WTC11 (cell line): Measurements from ENCODE around the gene ISG20L2. TPM values are rescaled to one million over a fixed set of nuclear protein-coding genes. Genes with fewer than 3 reads are reported as not detected.

Experiments used
- ATAC-seq: fragments of 200-7000 bp; cut with Tn5 transposase; 2 replicates; pipeline ENCODE4 v1.10.0; 2021; ENCODE audit warnings: mild to moderate bottlenecking, moderate library complexity
- CTCF ChIA-PET: fragments of 300-600 bp; sonication (Branson Sonifier 250); formaldehyde crosslinking; loops from one replicate; lab custom pipeline; 2021; ENCODE audit warnings: antibody characterized with exemption; lab: Charles Lee
- POLR2A ChIA-PET: fragments of 350-600 bp; sonication (Branson Sonifier 250); formaldehyde crosslinking; loops from one replicate; lab custom pipeline; 2021; ENCODE audit warnings: antibody characterized with exemption; lab: Charles Lee
- DNase-seq: peaks from one replicate; pipeline ENCODE4 v3.0.0; 2021; ENCODE audit warnings: low spot score
- H3K27ac Mint-ChIP-seq: 2 replicates; pipeline ENCODE4 v1.8.0; 2021; ENCODE audit warnings: mixed read lengths
- H3K27me3 Mint-ChIP-seq: 2 replicates; pipeline ENCODE4 v1.8.0; 2021; ENCODE audit warnings: low read depth, mild to moderate bottlenecking, moderate library complexity, mixed read lengths
- H3K36me3 Mint-ChIP-seq: 2 replicates; pipeline ENCODE4 v1.8.0; 2021; ENCODE audit warnings: mixed read lengths
- H3K4me1 Mint-ChIP-seq: 2 replicates; pipeline ENCODE4 v1.8.0; 2022; ENCODE audit warnings: mixed read lengths
- H3K4me3 Mint-ChIP-seq: 2 replicates; pipeline ENCODE4 v1.8.0; 2021; ENCODE audit warnings: mild to moderate bottlenecking, moderate library complexity, mixed read lengths
- H3K9me3 Mint-ChIP-seq: 2 replicates; pipeline ENCODE4 v1.8.0; 2021; ENCODE audit warnings: mixed read lengths
- CBFB ChIP-seq: sonication (generic); formaldehyde crosslinking; IDR thresholded peaks from 2 replicates; pipeline ENCODE4 v1.8.1; 2022; ENCODE audit warnings: mild to moderate bottlenecking, low read depth, missing genetic modification reagents
- CREB1 ChIP-seq: sonication (generic); formaldehyde crosslinking; IDR thresholded peaks from 2 replicates; pipeline ENCODE4 v1.8.0; 2023; ENCODE audit warnings: mild to moderate bottlenecking, missing genetic modification reagents
- NFATC4 ChIP-seq: fragments of 250-450 bp; sonication (Bioruptor Pico); IDR thresholded peaks from 2 replicates; pipeline ENCODE4 v1.9.0; 2021; ENCODE audit warnings: mild to moderate bottlenecking
- NFYB ChIP-seq: sonication (generic); formaldehyde crosslinking; conservative IDR thresholded peaks from 2 replicates; pipeline ENCODE4 v1.8.0; 2022; ENCODE audit warnings: low read depth, missing genetic modification reagents
- NR3C1 ChIP-seq: sonication (generic); formaldehyde crosslinking; conservative IDR thresholded peaks from 2 replicates; pipeline ENCODE4 v1.8.1; 2023; ENCODE audit warnings: low read depth, mild to moderate bottlenecking, missing genetic modification reagents
- PRRX2 ChIP-seq: fragments of 250-450 bp; sonication (Bioruptor Pico); IDR thresholded peaks from 2 replicates; pipeline ENCODE4 v1.8.0; 2021; ENCODE audit warnings: mild to moderate bottlenecking
- TCF7 ChIP-seq: sonication (generic); formaldehyde crosslinking; IDR thresholded peaks from 2 replicates; pipeline ENCODE4 v1.8.0; 2022; ENCODE audit warnings: mild to moderate bottlenecking, low read depth, missing genetic modification reagents, moderate library complexity
- ZNF219 ChIP-seq: sonication (generic); formaldehyde crosslinking; IDR thresholded peaks from 2 replicates; pipeline ENCODE4 v1.8.0; 2023; ENCODE audit warnings: missing genetic modification reagents, mild to moderate bottlenecking, borderline replicate concordance
- ZNF263 ChIP-seq: sonication (generic); formaldehyde crosslinking; IDR thresholded peaks from 2 replicates; pipeline ENCODE4 v1.8.1; 2022; ENCODE audit warnings: low read depth, mild to moderate bottlenecking, moderate library complexity, missing genetic modification reagents
- ZNF416 ChIP-seq: fragments of 250-450 bp; sonication (Bioruptor Pico); IDR thresholded peaks from 2 replicates; pipeline ENCODE4 v1.9.0; 2021; ENCODE audit warnings: mild to moderate bottlenecking, inconsistent platforms
- total RNA-seq: library from RNA; stranded (reverse); gene quantifications from 3 replicates; pipeline ENCODE4 v1.2.3, GENCODE V29; 2021
- TF ChIP-seq, protein P1 (sequence below): sonication (generic); formaldehyde crosslinking; IDR thresholded peaks from 2 replicates; pipeline ENCODE4 v1.8.1; 2023; ENCODE audit warnings: mild to moderate bottlenecking, missing genetic modification reagents, moderate library complexity
- TF ChIP-seq, protein P2 (sequence below): sonication (generic); formaldehyde crosslinking; IDR thresholded peaks from 2 replicates; pipeline ENCODE4 v1.8.0; 2022; ENCODE audit warnings: missing genetic modification reagents
- TF ChIP-seq, protein P3 (sequence below): sonication (generic); formaldehyde crosslinking; IDR thresholded peaks from 2 replicates; pipeline ENCODE4 v1.8.1; 2023; ENCODE audit warnings: mild to moderate bottlenecking, moderate library complexity, missing genetic modification reagents
- TF ChIP-seq, protein P4 (sequence below): fragments of 250-450 bp; sonication (Bioruptor Pico); conservative IDR thresholded peaks from 2 replicates; pipeline ENCODE4 v1.9.0; 2021; ENCODE audit warnings: mild to moderate bottlenecking
- TF ChIP-seq, protein P5 (sequence below): sonication (generic); formaldehyde crosslinking; conservative IDR thresholded peaks from 2 replicates; pipeline ENCODE4 v1.8.1; 2022; ENCODE audit warnings: mild to moderate bottlenecking, missing genetic modification reagents

Gene ISG20L2
- total RNA-seq, 1 experiment from 2014 or later = 43.8 TPM

DNA sequence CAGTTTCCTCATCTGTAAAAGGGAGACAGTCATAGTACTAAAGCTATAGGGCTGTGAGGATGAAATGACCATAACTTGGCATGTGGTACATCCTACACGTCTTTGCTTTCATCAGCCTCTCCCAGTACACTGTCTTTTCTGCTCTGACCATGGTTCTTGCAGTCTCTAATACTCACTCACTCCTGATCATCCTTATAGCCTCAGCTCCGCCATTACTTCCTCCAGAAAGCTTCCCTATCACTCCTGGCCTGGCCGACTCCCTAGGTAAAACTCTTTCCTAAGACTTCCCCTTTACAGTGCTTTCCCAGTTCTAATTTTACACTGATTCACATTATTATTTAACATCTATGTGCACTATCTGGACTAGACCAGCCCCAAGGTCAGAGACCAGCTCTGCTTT, 17.3 kb upstream of the ISG20L2 start:
- DNase-seq (no peak), ATAC-seq (no peak)
- Mint-ChIP-seq H3K4me1 (peaks cover 62% of the 10 kb centered on the region), H3K27ac (peak overlapping the region; percentile 72), H3K27me3 (no peaks in the 10 kb centered on the region; the same call in 1 of the 2 replicates), H3K36me3 (peaks cover 25% of the 10 kb centered on the region), H3K9me3 (no peaks in the 10 kb centered on the region), H3K4me3 (peak overlapping the region; percentile 94)
- ChIA-PET CTCF (interaction anchor here (1.0 to 4.8 kb wide), 3 partner anchors 20 to 118 kb away, joined by 3 to 27 read pairs (median 25); no protein-coding TSS in a partner anchor), POLR2A (interaction anchor here (1.7 kb wide), 1 partner anchor 21 kb away, joined by 4 read pairs; the partner anchor contains the start of gene PRCC)
- TF ChIP-seq, protein P1, sequence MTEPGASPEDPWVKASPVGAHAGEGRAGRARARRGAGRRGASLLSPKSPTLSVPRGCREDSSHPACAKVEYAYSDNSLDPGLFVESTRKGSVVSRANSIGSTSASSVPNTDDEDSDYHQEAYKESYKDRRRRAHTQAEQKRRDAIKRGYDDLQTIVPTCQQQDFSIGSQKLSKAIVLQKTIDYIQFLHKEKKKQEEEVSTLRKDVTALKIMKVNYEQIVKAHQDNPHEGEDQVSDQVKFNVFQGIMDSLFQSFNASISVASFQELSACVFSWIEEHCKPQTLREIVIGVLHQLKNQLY (CRISPR knock-in tag) = no peak
- TF ChIP-seq, protein P2, sequence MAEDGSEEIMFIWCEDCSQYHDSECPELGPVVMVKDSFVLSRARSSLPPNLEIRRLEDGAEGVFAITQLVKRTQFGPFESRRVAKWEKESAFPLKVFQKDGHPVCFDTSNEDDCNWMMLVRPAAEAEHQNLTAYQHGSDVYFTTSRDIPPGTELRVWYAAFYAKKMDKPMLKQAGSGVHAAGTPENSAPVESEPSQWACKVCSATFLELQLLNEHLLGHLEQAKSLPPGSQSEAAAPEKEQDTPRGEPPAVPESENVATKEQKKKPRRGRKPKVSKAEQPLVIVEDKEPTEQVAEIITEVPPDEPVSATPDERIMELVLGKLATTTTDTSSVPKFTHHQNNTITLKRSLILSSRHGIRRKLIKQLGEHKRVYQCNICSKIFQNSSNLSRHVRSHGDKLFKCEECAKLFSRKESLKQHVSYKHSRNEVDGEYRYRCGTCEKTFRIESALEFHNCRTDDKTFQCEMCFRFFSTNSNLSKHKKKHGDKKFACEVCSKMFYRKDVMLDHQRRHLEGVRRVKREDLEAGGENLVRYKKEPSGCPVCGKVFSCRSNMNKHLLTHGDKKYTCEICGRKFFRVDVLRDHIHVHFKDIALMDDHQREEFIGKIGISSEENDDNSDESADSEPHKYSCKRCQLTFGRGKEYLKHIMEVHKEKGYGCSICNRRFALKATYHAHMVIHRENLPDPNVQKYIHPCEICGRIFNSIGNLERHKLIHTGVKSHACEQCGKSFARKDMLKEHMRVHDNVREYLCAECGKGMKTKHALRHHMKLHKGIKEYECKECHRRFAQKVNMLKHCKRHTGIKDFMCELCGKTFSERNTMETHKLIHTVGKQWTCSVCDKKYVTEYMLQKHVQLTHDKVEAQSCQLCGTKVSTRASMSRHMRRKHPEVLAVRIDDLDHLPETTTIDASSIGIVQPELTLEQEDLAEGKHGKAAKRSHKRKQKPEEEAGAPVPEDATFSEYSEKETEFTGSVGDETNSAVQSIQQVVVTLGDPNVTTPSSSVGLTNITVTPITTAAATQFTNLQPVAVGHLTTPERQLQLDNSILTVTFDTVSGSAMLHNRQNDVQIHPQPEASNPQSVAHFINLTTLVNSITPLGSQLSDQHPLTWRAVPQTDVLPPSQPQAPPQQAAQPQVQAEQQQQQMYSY = no peak
- 0 out of 2 replicates have a peak, but pooled peaks have one; percentile 8 for TF ChIP-seq NFATC4
- TF ChIP-seq NFYB (CRISPR knock-in tag) = no peak
- TF ChIP-seq ZNF416 = no peak
- no peak for TF ChIP-seq CREB1 (CRISPR knock-in tag)

DNA sequence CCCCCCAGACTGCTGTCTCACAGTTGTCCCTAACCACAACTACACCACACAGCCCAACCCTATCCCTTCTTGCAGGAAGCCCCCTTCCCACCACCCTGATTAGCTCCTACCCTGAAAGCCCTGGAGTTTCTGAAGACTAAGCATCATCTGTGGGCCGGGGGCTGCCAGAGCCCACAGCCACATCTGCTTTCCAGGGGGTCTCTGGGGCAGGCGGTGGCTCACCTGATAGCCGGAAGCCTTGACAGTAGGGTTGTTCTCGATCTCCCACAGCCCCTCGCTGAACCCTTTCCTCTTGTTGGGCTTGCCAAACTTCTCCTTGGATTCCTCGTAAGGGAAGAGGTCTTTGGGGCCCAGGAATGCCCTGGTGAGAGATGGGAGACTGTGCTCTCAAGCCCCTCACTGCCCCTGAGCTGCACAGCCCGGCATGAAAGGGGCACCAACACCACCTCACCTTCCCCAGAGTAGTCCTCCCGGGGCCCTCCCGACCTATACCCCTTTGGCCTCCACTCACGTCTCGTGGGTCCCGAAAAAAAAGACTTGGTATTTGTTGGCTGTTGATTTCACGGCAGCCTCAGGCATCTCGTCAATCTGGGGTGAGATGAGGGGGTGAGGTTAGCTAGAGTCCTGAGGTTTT, 16.3 kb upstream of the ISG20L2 start:
- H3K4me1 Mint-ChIP-seq = peaks cover 59% of the 10 kb centered on the region
- H3K36me3 Mint-ChIP-seq = peaks cover 25% of the 10 kb centered on the region
- H3K27ac Mint-ChIP-seq = peak overlapping the region; percentile 72
- TF ChIP-seq TCF7 (CRISPR knock-in tag) (no peak), PRRX2 (CRISPR knock-in tag) (no peak), ZNF263 (CRISPR knock-in tag) (no peak), NR3C1 (CRISPR knock-in tag) (no peak), ZNF219 (no peak), CBFB (CRISPR knock-in tag) (no peak)
- TF ChIP-seq, protein P3, sequence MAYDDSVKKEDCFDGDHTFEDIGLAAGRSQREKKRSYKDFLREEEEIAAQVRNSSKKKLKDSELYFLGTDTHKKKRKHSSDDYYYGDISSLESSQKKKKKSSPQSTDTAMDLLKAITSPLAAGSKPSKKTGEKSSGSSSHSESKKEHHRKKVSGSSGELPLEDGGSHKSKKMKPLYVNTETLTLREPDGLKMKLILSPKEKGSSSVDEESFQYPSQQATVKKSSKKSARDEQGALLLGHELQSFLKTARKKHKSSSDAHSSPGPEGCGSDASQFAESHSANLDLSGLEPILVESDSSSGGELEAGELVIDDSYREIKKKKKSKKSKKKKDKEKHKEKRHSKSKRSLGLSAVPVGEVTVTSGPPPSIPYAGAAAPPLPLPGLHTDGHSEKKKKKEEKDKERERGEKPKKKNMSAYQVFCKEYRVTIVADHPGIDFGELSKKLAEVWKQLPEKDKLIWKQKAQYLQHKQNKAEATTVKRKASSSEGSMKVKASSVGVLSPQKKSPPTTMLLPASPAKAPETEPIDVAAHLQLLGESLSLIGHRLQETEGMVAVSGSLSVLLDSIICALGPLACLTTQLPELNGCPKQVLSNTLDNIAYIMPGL (CRISPR knock-in tag) = no peak
- TF ChIP-seq, protein P4, sequence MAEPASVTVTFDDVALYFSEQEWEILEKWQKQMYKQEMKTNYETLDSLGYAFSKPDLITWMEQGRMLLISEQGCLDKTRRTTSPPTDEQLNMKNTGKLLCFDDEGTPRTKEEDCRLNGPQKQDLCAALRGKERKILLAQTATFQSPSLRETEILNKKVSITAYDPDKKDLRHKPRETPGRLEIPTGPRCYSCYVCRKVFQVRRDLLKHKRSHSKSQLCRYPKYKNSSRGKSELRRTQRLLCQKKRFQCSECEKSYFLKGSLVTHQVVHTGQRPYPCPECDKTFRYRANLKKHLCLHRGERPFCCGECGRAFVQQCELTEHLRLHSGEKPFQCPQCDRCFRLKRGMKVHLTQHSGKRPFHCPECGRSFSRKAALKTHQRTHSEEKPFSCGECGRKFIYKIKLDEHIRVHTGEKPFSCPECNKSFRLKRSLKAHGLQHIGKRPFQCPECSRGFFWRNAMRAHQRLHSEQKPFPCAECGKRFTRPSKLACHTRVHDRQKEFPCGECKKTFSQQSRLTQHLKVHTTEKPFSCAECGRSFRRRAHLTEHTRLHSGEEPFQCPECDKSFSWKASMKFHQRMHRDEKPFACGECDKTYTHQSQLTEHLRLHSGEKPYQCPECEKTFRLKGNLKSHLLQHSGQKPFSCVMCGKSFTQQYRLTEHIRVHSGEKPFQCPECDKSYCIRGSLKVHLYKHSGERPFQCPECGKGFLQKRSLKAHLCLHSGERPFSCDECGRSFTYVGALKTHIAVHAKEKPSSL = no peak
- TF ChIP-seq, protein P5, sequence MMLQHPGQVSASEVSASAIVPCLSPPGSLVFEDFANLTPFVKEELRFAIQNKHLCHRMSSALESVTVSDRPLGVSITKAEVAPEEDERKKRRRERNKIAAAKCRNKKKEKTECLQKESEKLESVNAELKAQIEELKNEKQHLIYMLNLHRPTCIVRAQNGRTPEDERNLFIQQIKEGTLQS (CRISPR knock-in tag) = no peak
- H3K4me3 Mint-ChIP-seq = peak overlapping the region; percentile 6; the same call in 1 of the 2 replicates
- CTCF ChIA-PET = interaction anchor here (1.0 to 4.8 kb wide), 4 partner anchors 19 to 115 kb away, joined by 3 to 25 read pairs (median 4); no protein-coding TSS in a partner anchor
- no peak for ATAC-seq
- no peaks in the 10 kb centered on the region; the same call in 1 of the 2 replicates for H3K27me3 Mint-ChIP-seq
- DNase-seq = no peak
- POLR2A ChIA-PET = no interaction called here
- H3K9me3 Mint-ChIP-seq = no peaks in the 10 kb centered on the region
